K562 (cell line): ENCODE data around the gene HOXD12.

Experiments used
- EP300 ChIP-seq: IDR thresholded peaks from 2 replicates; pipeline ENCODE4 v1.6.1; 2012; ENCODE audit warnings: low read length, improper control_type of control experiment
- HIVEP1 ChIP-seq: fragments of 250-450 bp; sonication (Bioruptor Pico); IDR thresholded peaks from 2 replicates; pipeline ENCODE4 v1.4.0; 2020; ENCODE audit warnings: mild to moderate bottlenecking
- HNRNPK ChIP-seq: fragments of 200-400 bp; formaldehyde crosslinking; IDR thresholded peaks from one replicate; pipeline ENCODE4 v1.6.1; 2018; ENCODE audit warnings: mild to moderate bottlenecking, low read depth, low read length; ENCODE audit not compliant: poor library complexity, severe bottlenecking
- MLX ChIP-seq, 2 experiments: fragments of 450-650 bp in 1 of 2; sonication (generic) in 1 of 2; formaldehyde crosslinking; conservative IDR thresholded peaks; 2 replicates each; pipeline versions ENCODE4 v1.4.0 to v1.8.1; 2020 to 2022; ENCODE audit warnings: mild to moderate bottlenecking in 1 of 2, missing genetic modification reagents in 1 of 2
- SMARCE1 ChIP-seq: fragments of 450-650 bp; IDR thresholded peaks from 2 replicates; pipeline ENCODE4 v1.7.1; 2016; ENCODE audit warnings: mild to moderate bottlenecking
- ZNF384 ChIP-seq: IDR thresholded peaks from 2 replicates; pipeline ENCODE4 v1.6.1; 2012; ENCODE audit warnings: low read depth, low read length, improper control_type of control experiment

GRCh38 chr2:176135035-176135440, 35.4 kb downstream of the HOXD12 start:
- TF ChIP-seq HIVEP1 (CRISPR knock-in tag) (no peak), HNRNPK (no peak), MLX (CRISPR knock-in tag; conservative IDR thresholded peaks at IDR 0.05) (no peak), ZNF384 (no peak), SMARCE1 (no peak), EP300 (no peak)
